Measurements from ENCODE around the gene TTLL13.

DNA sequence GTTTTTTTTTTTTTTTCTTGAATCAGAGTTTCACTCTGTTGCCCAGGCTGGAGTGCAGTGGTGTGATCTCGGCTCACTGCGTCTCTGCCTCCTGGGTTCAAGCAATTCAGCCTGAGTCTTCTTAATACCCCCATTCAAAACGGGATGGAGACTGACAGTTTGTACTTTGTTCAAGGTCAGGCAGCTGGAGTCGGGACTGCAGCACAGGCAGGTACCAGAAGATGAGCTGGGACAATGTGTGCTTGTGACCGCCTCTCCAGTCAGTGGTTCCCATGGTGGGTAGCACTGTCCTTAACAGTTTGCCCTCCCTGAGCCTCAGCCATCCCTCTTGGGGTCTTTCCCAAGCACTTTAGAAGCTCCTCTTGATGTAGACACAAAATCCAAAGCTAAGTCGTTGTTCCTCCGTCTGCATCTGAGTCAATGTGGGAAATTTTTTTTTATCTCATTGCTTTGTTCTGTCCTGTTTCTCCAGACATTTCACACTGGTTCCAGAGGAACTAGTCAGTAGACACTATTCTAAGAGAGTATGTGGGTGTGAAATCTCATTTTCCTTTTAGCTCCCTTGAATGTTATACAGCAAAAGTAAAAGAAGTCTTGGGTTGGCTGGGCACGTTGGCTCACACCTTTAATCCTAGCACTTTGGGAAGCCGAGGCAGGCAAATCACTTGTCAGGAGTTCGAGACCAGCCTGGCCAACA, 5.3 kb upstream of the TTLL13 start:
- TF ChIP-seq EZH2 (IDR thresholded peaks at IDR 0.05; ENCODE audit: low read length, unreplicated experiment) (no peak), EZH2phosphoT487 (IDR thresholded peaks at IDR 0.05; ENCODE audit: borderline replicate concordance, low read length) (no peak)
- TF ChIP-seq, protein P1, sequence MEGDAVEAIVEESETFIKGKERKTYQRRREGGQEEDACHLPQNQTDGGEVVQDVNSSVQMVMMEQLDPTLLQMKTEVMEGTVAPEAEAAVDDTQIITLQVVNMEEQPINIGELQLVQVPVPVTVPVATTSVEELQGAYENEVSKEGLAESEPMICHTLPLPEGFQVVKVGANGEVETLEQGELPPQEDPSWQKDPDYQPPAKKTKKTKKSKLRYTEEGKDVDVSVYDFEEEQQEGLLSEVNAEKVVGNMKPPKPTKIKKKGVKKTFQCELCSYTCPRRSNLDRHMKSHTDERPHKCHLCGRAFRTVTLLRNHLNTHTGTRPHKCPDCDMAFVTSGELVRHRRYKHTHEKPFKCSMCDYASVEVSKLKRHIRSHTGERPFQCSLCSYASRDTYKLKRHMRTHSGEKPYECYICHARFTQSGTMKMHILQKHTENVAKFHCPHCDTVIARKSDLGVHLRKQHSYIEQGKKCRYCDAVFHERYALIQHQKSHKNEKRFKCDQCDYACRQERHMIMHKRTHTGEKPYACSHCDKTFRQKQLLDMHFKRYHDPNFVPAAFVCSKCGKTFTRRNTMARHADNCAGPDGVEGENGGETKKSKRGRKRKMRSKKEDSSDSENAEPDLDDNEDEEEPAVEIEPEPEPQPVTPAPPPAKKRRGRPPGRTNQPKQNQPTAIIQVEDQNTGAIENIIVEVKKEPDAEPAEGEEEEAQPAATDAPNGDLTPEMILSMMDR (conservative IDR thresholded peaks at IDR 0.05; ENCODE audit: low read depth, low read length), result no peak
